ENCODE results near the gene KMT2E. TPM values are rescaled to one million over a fixed set of nuclear protein-coding genes. Genes with fewer than 3 reads are reported as not detected.

KMT2E gene
- total and polyA plus RNA-seq, 2 donors (not counting 3 experiments of a cell fraction or from before 2014, with no cell fraction given) = 19.0 to 74.8 TPM

DNA sequence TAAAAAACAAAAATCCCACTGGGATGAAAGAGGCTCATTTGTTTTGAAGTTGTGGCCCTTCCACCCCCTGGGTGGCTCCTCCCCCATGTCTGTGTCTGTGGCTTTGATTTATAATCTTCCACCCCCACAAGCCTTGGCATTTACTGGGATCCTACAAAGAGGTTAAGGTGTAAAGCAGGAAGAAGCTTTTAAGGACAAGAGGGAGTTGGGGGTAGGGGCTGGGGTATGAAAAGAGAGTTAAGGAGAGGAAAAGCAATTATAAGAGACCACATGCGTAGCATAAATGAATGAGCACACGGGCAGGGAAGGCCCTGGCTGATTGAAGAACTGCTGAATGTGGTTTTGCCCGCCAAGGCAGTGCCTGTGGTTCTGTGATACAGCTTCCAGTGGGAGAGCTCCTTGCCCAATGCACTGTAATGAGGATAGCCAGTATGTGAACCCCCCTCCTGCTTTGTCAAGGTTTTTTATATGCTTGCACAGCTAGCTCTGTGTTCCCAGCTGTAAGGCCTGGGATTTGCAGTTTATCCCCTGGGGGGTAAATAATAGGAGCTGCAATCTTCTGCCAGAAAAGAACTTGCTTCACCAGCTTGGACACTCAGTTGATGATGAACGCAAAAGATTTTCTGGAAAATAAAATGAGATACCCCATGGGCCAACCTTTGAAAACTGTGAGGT is 34.7 kb upstream of the KMT2E start:
- intact Hi-C loops (cut with micrococcal nuclease) (no loop called here), dilution Hi-C loops (cut with MboI; ENCODE audit: extremely low pct_ligation_motif_present, low sequenced_read_pairs) (no loop called here)
- H3K4me2 ChIP-seq (ENCODE audit: insufficient read depth, low read length) = no peak overlapping the region
- no peak overlapping the region for H3K4me3 ChIP-seq (replicated peaks in 1 of 3; ENCODE audit: insufficient read depth in 1 of 3, low read depth in 1 of 3, low read length in 3 of 3)
- POLR2A ChIA-PET = interaction anchor here (0.6 to 1.2 kb wide), 2 partner anchors 34 to 54 kb away, joined by 3 to 5 read pairs; partner anchors contain the start of gene KMT2E
- no peaks in the 10 kb centered on the region for H3K9me1 ChIP-seq (replicated peaks; ENCODE audit: control insufficient read depth, extremely low read depth, insufficient read depth, low read length)
- no peak overlapping the region for H3K9ac ChIP-seq (replicated peaks; ENCODE audit: extremely low read depth, insufficient read depth, low read length)
- no TSS peak for BruUV-seq (replicated peaks)
- no peaks in the 10 kb centered on the region for H4K20me1 ChIP-seq (replicated peaks; ENCODE audit: control insufficient read depth, extremely low read depth, insufficient read depth, low read length)
- TF ChIP-seq POLR2A (IDR thresholded peaks at IDR 0.05; ENCODE audit: low read depth, low read length) (no peak), GATA2 (IDR thresholded peaks at IDR 0.05; ENCODE audit: insufficient read depth, insufficient read length, low read depth, low read length) (no peak), JUN (IDR thresholded peaks at IDR 0.05; ENCODE audit: borderline replicate concordance, insufficient read depth, insufficient read length, low read depth) (no peak), MYC (IDR thresholded peaks at IDR 0.05; ENCODE audit: low read depth, low read length) (no peak), FOS (IDR thresholded peaks at IDR 0.05; ENCODE audit: borderline replicate concordance, insufficient read depth, low read length) (no peak), POLR2AphosphoS5 (IDR thresholded peaks at IDR 0.05; ENCODE audit: insufficient read depth, low read depth, low read length) (no peak), EZH2 (IDR thresholded peaks at IDR 0.05; ENCODE audit: borderline replicate concordance, low read depth, low read length, severe bottlenecking) (no peak)
- TF ChIP-seq, protein P1, sequence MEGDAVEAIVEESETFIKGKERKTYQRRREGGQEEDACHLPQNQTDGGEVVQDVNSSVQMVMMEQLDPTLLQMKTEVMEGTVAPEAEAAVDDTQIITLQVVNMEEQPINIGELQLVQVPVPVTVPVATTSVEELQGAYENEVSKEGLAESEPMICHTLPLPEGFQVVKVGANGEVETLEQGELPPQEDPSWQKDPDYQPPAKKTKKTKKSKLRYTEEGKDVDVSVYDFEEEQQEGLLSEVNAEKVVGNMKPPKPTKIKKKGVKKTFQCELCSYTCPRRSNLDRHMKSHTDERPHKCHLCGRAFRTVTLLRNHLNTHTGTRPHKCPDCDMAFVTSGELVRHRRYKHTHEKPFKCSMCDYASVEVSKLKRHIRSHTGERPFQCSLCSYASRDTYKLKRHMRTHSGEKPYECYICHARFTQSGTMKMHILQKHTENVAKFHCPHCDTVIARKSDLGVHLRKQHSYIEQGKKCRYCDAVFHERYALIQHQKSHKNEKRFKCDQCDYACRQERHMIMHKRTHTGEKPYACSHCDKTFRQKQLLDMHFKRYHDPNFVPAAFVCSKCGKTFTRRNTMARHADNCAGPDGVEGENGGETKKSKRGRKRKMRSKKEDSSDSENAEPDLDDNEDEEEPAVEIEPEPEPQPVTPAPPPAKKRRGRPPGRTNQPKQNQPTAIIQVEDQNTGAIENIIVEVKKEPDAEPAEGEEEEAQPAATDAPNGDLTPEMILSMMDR (IDR thresholded peaks at IDR 0.05; ENCODE audit: extremely low read depth in 1 of 2, insufficient read depth in 1 of 2, low read depth in 1 of 2, low read length in 2 of 2) = no peak
- TF ChIP-seq, protein P2, sequence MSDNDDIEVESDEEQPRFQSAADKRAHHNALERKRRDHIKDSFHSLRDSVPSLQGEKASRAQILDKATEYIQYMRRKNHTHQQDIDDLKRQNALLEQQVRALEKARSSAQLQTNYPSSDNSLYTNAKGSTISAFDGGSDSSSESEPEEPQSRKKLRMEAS (IDR thresholded peaks at IDR 0.05; ENCODE audit: insufficient read depth, insufficient read length) = no peak
- peaks cover 44% of the 10 kb centered on the region for H3K4me1 ChIP-seq (ENCODE audit: control insufficient read depth, extremely low read depth, insufficient read depth, low read length)
- no peak for DNase-seq (ENCODE audit: low read depth, low spot score)
- CTCF ChIA-PET = interaction anchor here (1.0 to 8.3 kb wide), 11 partner anchors 10 to 451 kb away, joined by 3 to 113 read pairs (median 5); partner anchors contain the start of gene KMT2E
- no peak for FAIRE-seq
- H2AFZ ChIP-seq (ENCODE audit: low read depth, low read length) = no peak overlapping the region
- H3K79me2 ChIP-seq (ENCODE audit: control insufficient read depth, insufficient read depth, low read length) = peaks cover 20% of the 10 kb centered on the region
- no peak overlapping the region for H3K27ac ChIP-seq (ENCODE audit: insufficient read depth, low read depth, low read length)
- no peaks in the 10 kb centered on the region for H3K36me3 ChIP-seq (ENCODE audit: control insufficient read depth in 2 of 2, extremely low read depth in 1 of 2, insufficient read depth in 2 of 2, low read length in 2 of 2)
- no peaks in the 10 kb centered on the region for H3K27me3 ChIP-seq (ENCODE audit: control insufficient read depth in 2 of 2, insufficient read depth in 2 of 2, low read length in 2 of 2)
- no peaks in the 10 kb centered on the region for H3K9me3 ChIP-seq (replicated peaks; ENCODE audit: control insufficient read depth, insufficient read depth, low read length)

All from endothelial cell of umbilical vein (primary cell).